Fibroblast of skin of abdomen (primary cell): ENCODE results near the gene CENPM.
A peak's percentile ranks its signal among the peaks of the same experiment; 100 is the strongest.
"Not testable (repeated sequence)": the region's sequence is repeated elsewhere in the genome, so short reads cannot be mapped to it uniquely, and the experiment has no call there.

Source experiments
- DNase-seq: peaks from one replicate; pipeline ENCODE4 v3.0.0-alpha.2; 2013

CENPM gene

GRCh38 chr22:41966225-41966606 is 19.3 kb upstream of the CENPM start:
- no peak for DNase-seq

- no peak for DNase-seq
Observed at GRCh38 chr22:41964112-41964491, 17.1 kb upstream of the CENPM start.

- DNase-seq, result no peak
Observed at GRCh38 chr22:41963453-41964111, 16.6 kb upstream of the CENPM start.

- no peak for DNase-seq
Observed at GRCh38 chr22:41957941-41958556, 11.1 kb upstream of the CENPM start.

- DNase-seq, result no peak
Observed at GRCh38 chr22:41952713-41953112, 5.8 kb upstream of the CENPM start.

- DNase-seq, result no peak
Observed at GRCh38 chr22:41951898-41952474, 5.0 kb upstream of the CENPM start, which contains the start of gene SMIM45. SMIM45 (plus strand) TSS chr22:41952150.

GRCh38 chr22:41949297-41949965 is 2.5 kb upstream of the CENPM start:
- no peak for DNase-seq

- not testable (repeated sequence) for DNase-seq
Observed at GRCh38 chr22:41948928-41949296, 2.0 kb upstream of the CENPM start.

GRCh38 chr22:41948142-41948541 is 1.2 kb upstream of the CENPM start:
- DNase-seq, result no peak

- no peak for DNase-seq
Observed at GRCh38 chr22:41947424-41948080, 600 bp upstream of the CENPM start.

GRCh38 chr22:41943661-41944209 is 3.2 kb downstream of the CENPM start:
- no peak for DNase-seq

GRCh38 chr22:41940832-41941765 is 5.9 kb downstream of the CENPM start:
- peak; percentile 79 for DNase-seq

GRCh38 chr22:41939981-41940831 is 6.7 kb downstream of the CENPM start:
- DNase-seq, result no peak

- no peak for DNase-seq
Observed at GRCh38 chr22:41936894-41937169, 10.1 kb downstream of the CENPM start.

- no peak for DNase-seq
Observed at GRCh38 chr22:41935509-41935908, 11.4 kb downstream of the CENPM start.

- no peak for DNase-seq
Observed at GRCh38 chr22:41935015-41935351, 12.0 kb downstream of the CENPM start.

- DNase-seq, result no peak
Observed at GRCh38 chr22:41934284-41935014, 12.5 kb downstream of the CENPM start.

- DNase-seq, result no peak
Observed at GRCh38 chr22:41933411-41934177, 13.4 kb downstream of the CENPM start.

- no peak for DNase-seq
Observed at GRCh38 chr22:41932353-41932752, 14.6 kb downstream of the CENPM start.
